ENCODE measurements around the gene FBXW5.

Gene FBXW5

GRCh38 chr9:136949817-136950655 lies 5.5 kb upstream of the FBXW5 start:
- peak; percentile 90 for DNase-seq (ENCODE audit: low read depth, low spot score)

DNA sequence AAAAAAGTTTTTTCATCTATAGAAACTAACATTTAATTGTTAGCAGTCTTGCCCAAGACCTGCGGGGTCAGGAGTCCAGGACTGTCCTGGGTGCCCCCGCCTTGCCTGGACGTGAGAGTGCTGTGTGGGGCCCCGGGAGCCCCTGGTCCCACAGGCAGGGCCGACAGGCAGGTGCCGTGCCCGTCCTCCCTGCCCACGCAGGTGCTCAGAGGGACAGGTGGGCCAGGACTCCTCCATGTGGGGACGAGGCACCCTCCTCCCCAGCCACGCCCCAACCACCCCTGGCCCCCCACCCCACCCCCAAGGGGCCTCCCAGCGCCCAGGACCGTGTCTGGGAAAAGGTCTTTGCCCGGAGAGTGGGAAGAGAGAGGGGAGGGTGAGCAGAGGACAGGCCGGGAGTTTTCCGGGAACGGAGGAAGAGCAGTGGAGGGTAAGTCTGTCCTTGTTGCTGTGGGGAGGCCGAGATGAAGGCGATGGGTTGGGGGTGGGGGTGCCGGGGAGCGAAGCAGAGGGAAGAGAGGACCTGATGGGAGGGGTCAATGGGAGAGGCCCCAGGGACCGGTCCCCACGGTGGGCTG lies 4.8 kb upstream of the FBXW5 start:
- no peak for DNase-seq (ENCODE audit: low read depth, low spot score)

- no peak for DNase-seq (ENCODE audit: low read depth, low spot score)
These were observed 3.5 kb upstream of the FBXW5 start for GRCh38 chr9:136947955-136948510.

DNA sequence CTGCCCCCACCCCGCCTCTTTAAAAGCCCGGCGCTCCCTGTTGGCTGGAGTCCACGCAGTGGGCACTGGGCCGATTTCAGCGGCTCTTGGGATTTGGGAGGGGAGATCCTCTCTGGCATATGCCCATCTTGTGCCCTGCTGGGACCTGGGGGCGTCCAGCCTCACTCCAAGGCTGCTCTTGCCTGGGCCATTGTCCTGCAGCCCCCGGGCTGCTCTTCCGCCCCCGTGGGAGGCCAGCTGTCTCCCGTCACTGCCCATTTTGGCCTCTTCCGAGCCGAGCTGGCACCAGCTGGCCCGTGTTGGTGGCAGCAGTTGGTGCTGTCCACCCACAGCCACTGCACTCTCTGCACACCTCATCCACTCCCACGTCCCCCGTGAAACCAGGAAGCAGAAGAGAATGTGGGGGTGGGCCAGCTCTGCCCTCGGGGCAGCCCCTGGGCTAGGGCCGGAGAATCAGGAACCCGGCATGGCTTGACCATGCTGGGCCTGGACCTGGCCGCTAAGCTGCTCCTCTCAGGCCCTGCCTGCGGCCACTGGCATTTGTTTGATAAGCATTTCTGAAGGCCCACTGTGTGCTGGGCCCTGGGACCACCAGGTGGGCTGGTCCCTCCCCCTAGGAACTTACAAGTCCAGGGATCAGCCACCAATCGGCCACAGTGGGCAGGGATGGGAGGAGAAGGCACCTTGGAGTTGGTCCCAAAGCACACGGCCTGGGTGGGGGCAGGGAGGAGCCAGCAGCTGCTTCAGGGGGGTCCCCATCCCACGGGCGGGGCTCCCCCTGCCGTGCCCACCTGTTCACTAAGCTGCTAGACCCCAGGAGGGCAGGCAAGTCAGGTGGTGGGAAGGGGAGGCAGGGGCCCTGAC lies 2.7 kb upstream of the FBXW5 start:
- no peak for DNase-seq (ENCODE audit: low read depth, low spot score)

GRCh38 chr9:136946228-136947027 lies 1.9 kb upstream of the FBXW5 start:
- no peak for DNase-seq (ENCODE audit: low read depth, low spot score)

GRCh38 chr9:136945333-136946227 lies 1.0 kb upstream of the FBXW5 start:
- no peak for DNase-seq (ENCODE audit: low read depth, low spot score)

GRCh38 chr9:136944212-136944518 lies 373 bp downstream of the FBXW5 start:
- no peak for DNase-seq (ENCODE audit: low read depth, low spot score)

DNA sequence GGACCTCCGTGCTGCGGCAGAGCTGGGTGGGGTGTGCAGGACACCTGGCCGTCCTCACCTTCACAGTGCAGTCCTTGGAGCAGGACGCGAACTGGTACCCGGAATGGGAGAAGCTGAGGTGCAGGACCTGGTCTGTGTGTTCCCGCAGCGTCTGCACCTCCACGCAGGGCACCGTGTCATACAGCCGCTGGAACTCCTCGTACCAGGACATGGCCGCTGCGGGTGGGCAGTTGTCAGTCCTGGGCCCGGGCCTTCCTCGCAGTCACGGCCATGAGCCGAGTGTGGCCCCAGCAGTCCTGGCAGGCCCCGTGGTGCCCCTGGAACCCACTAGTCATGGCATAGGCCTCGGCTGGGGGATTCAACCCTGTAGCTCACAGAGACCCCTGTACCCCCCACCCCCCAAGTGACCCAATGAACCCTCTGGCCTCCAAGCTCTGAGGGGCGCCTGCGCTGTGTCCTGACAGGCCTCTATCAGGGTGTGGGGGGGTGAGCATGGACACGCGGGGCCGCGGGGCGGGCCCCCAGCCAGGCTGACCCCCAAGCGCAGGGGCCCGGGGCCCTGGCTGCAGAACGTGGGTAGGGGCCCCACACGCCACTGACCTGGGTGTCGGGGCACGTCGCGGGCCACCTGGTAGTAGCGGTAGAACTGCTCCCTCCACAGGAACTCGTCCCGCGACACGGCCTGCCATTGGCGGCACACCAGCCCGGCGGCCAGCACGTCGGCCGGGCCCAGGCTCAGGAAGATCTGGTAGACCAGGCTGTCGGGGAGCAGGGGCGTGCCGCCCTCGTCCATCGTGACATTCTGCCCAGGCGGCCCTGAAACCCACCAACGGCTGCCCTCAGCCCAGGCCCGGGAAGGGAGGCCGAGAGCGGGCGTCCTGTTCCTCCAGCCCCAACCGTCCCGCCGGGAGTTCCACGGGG lies 987 bp downstream of the FBXW5 start:
- DNase-seq (ENCODE audit: low read depth, low spot score) = no peak

- DNase-seq (ENCODE audit: low read depth, low spot score) = no peak
These were observed 1.7 kb downstream of the FBXW5 start for GRCh38 chr9:136942881-136943230.

GRCh38 chr9:136942112-136942880 lies 2.2 kb downstream of the FBXW5 start:
- no peak for DNase-seq (ENCODE audit: low read depth, low spot score)

DNA sequence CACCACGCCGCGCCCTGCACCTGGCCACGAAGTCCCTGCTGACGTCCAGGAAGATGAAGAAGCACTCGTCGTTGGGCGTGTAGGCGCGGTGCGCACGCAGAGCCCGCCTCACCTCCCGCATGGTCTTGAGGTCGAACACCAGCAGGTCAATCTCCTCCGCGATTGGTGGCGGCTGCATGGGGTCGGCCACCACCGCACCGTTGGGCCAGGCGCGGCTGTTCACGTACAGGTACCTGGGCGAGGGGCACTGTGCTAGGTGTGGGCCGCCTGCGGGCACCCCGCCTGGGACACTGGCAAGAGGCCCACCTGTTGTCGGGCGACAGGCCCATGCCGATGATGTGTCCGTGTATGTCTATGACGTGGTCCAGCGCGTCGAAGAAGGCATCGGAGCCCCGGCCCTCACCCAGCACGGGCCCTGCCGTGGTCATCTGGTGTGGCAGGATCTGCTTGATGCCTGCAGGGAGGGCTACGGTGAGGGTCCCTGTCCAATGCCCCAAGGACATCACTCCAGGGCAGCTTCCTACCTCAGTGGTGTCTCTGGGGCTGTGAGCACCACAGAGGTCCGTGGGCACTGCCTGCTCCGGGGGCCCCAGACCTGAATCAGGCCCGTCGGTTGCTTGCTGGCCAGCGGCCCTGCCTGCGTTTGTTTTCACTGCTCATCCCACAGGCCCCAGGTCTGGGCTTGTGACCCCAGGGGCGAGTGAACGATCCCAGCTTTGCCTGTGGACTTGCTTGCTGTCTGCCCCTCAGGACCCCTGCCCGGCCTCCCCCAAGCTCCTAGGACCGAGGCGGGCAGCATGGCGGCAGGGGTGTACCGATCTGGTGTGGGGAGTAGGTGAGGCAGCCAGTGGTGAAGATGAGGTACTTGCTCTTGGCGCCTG lies 3.1 kb downstream of the FBXW5 start:
- DNase-seq (ENCODE audit: low read depth, low spot score) = no peak

GRCh38 chr9:136940526-136941230 lies 3.9 kb downstream of the FBXW5 start:
- no peak for DNase-seq (ENCODE audit: low read depth, low spot score)

- DNase-seq (ENCODE audit: low read depth, low spot score) = no peak
These were observed 4.5 kb downstream of the FBXW5 start for GRCh38 chr9:136939996-136940525.

DNA sequence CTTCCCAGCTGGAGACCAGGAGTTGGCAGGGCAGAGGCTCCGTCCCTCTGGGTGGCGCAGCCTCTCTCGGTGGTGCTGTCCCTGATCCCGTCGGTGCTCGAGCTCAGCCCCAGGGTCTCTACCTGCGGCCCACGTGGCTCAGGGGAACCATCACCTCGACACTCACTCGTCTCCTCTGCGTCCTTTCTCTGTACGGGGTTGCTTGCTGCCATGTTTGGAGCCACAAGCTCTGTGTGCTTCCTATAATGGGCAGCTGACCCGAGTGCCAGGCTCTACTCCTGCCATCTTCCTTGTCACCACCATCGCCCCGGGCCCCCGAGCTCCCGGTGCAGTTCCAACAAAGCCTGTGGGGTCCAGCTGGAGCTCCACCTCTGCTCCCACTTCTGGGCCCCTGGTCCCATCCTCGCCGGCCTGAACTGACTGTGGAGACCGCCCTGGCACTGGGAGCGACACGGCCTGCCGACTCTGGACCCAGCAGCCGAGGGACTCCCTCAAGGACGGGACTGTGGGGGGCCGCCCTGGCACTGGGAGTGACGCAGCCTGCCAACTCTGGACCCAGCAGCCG lies 5.0 kb downstream of the FBXW5 start:
- no peak for DNase-seq (ENCODE audit: low read depth, low spot score)

DNA sequence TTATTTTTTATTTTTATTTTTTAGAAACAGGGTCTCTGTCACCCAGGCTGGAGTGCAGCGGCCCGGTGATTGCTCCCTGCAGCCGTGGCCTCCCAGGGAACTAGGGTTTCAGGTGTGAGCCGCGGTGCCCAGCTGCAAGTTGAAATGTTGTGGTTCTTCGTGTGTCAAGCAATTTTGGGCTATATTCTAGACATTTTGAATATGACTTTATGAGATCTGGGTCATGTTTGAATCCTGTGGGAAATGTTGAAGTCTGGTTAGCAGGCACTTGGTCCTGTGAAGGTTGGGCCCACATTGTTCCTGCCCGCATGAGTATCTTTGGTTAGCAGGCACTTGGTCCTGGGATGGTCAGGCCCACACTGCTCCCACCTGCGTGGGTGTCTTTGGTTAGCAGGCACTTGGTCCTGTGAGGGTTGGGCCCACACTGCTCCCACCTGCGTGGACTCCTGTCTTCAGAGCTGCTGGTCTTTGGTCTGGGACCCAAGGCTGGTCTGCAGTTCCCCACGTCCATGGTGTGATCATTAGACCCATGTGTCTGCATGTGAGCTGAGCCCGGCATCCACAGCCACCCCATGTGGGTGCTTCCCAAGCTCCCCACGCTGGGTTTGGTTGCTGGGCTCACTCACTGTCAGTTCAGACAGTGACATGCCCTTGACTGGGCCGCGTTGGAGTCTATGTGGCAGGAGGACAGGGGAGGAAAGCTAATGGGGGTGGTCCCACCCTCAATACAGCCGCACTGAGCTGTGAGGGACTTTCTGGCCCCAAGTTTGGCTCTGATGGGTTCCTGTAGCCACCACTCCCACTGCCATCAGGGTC lies 7.1 kb downstream of the FBXW5 start:
- no peak for DNase-seq (ENCODE audit: low read depth, low spot score)
